WI38 (cell line): ENCODE measurements around the gene WASF3.

ENCODE experiments used
- H3K4me3 ChIP-seq: 2 replicates; pipeline ENCODE4 v1.5.1; 2011; ENCODE audit warnings: low read depth, mild to moderate bottlenecking, control low read depth, low read length
- TF ChIP-seq, protein P1 (sequence below): IDR thresholded peaks from 2 replicates; pipeline ENCODE4 v1.5.1; 2012; ENCODE audit warnings: low read depth, mild to moderate bottlenecking, control low read depth, low read length

WASF3 gene

DNA sequence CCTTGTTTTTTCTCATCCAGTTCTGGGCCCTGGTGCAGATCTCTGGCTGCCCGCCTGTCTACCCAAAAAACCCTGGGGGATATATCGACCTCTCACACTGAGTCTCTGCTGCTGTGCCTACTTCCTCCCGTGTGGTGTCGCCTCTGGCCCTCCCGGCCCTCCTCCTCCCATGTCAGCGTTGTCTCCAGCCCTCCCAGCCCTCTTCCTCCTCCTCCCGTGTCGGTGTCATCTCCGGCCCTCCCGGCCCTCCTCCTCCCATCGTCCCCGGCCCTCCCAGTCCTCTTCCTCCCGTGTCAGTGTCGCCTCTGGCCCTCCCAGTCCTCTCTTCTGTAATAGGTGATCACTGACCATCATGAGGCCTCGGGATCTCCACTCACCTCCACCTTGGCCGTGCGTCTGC, 121.3 kb downstream of the WASF3 start:
- H3K4me3 ChIP-seq: no peak overlapping the region
- TF ChIP-seq, protein P1, sequence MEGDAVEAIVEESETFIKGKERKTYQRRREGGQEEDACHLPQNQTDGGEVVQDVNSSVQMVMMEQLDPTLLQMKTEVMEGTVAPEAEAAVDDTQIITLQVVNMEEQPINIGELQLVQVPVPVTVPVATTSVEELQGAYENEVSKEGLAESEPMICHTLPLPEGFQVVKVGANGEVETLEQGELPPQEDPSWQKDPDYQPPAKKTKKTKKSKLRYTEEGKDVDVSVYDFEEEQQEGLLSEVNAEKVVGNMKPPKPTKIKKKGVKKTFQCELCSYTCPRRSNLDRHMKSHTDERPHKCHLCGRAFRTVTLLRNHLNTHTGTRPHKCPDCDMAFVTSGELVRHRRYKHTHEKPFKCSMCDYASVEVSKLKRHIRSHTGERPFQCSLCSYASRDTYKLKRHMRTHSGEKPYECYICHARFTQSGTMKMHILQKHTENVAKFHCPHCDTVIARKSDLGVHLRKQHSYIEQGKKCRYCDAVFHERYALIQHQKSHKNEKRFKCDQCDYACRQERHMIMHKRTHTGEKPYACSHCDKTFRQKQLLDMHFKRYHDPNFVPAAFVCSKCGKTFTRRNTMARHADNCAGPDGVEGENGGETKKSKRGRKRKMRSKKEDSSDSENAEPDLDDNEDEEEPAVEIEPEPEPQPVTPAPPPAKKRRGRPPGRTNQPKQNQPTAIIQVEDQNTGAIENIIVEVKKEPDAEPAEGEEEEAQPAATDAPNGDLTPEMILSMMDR: no peak

DNA sequence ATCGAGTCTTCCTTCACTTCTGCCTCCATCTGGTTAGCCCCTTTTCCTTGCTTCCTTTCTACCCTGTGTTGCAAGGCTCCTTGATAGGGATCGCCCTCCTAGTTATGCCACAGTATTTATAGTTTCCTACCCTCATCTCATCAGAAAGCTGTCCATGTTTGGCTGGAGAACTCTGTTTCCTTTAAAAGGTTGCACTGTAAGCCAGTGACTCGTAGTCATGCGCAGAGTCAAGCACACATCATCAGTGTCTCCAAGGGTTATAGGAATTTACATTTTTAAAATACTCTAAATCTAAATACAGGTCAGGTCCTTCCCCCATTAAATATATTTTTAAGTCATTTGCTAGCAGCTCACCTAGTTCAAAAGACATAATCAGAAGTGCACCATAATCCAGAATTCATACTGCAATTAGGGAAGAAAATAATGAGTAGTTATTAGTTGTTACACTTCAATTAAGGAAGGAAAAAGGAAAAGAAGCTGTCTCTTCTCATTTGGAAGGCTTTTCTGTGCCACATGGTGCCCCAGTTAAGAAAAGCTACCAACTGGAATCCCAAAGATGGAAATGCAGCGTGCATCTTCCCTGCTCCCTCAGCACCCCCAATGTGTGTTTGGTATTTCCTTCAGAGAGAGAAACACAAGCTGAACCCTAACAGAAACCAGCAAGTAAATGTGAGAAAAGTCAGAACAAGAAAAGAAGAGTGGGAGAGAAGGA, 122.1 kb downstream of the WASF3 start:
- TF ChIP-seq, protein P1: no peak
- H3K4me3 ChIP-seq: no peak overlapping the region

GRCh38 chr13:26680123-26680450, 122.6 kb downstream of the WASF3 start:
- H3K4me3 ChIP-seq: no peak overlapping the region
- TF ChIP-seq, protein P1: no peak

- H3K4me3 ChIP-seq: no peak overlapping the region
- TF ChIP-seq, protein P1: no peak
Measured at GRCh38 chr13:26680572-26680971, 123.1 kb downstream of the WASF3 start.

DNA sequence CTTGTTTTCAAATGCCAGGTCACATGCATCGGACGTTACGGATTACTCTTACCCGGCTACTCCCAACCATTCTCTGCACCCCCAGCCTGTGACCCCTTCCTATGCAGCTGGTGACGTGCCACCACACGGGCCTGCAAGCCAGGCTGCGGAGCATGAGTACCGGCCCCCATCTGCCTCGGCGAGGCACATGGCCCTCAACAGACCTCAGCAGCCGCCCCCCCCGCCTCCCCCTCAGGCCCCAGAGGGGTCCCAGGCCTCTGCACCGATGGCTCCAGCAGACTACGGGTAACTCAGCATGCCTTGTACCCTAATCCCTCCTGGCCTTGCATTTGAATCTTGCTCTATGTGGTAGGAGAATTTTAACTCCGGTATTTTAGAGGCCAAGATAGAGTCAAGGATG, 123.6 kb downstream of the WASF3 start:
- TF ChIP-seq, protein P1: no peak
- H3K4me3 ChIP-seq: no peak overlapping the region

DNA sequence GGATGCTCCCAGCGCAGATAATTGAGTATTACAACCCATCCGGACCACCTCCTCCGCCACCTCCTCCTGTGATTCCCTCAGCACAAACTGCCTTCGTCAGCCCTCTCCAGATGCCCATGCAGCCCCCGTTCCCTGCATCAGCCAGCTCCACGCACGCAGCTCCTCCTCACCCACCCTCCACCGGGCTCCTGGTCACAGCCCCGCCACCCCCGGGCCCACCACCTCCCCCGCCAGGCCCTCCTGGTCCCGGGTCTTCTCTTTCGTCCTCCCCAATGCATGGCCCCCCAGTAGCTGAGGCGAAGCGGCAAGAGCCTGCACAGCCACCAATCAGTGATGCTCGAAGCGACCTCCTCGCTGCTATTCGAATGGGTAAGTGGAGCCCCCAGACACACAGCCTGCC, 125.1 kb downstream of the WASF3 start:
- TF ChIP-seq, protein P1: no peak
- H3K4me3 ChIP-seq: no peak overlapping the region

DNA sequence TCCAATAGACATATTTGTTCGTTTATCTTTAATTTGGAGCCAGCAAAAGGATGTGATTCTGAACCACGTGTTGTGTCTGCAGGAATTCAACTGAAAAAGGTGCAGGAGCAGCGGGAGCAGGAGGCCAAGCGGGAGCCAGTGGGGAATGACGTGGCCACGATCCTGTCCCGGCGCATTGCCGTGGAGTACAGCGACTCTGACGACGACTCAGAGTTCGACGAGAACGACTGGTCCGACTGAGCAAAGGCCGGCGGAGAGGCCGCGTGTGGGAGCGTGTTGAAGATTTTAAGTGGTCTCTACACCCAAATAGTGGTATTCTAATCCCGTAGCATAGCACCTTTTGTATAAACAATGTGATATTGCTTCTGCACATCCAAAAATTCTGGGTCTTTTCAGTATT, 128.1 kb downstream of the WASF3 start:
- TF ChIP-seq, protein P1: no peak
- H3K4me3 ChIP-seq: no peak overlapping the region
